Measurements from ENCODE around the gene TMEM170B. TPM values are rescaled to one million over a fixed set of nuclear protein-coding genes. Genes with fewer than 3 reads are reported as not detected.

Gene TMEM170B
- total RNA-seq, 4 donors from 2014 or later = 7.0 to 11.9 (median 8.8) TPM

- DNase-seq (ENCODE audit: low spot score) (no peak), ATAC-seq (ENCODE audit: low FRiP score) (no peak)
- no peak for TF ChIP-seq CTCF (IDR thresholded peaks at IDR 0.05)
Observed at GRCh38 chr6:11495565-11496145, 41.9 kb upstream of the TMEM170B start.

GRCh38 chr6:11496152-11497060, 41.1 kb upstream of the TMEM170B start:
- DNase-seq (ENCODE audit: low spot score) = no peak
- ATAC-seq (ENCODE audit: low FRiP score) = peak; percentile 80
- peak in 2 of 3 donors; percentile 84 to 96 for TF ChIP-seq CTCF (IDR thresholded peaks at IDR 0.05)

GRCh38 chr6:11497107-11497506, 40.4 kb upstream of the TMEM170B start:
- TF ChIP-seq CTCF (IDR thresholded peaks at IDR 0.05) = no peak
- DNase-seq (ENCODE audit: low spot score) (no peak), ATAC-seq (ENCODE audit: low FRiP score) (no peak)

- DNase-seq (ENCODE audit: low spot score) = no peak
- no peak for ATAC-seq (ENCODE audit: low FRiP score)
- no peak for TF ChIP-seq CTCF (IDR thresholded peaks at IDR 0.05)
Observed at GRCh38 chr6:11497881-11498280, 39.7 kb upstream of the TMEM170B start.

- no peak for TF ChIP-seq CTCF (IDR thresholded peaks at IDR 0.05)
- ATAC-seq (ENCODE audit: low FRiP score) = no peak
- DNase-seq (ENCODE audit: low spot score) = no peak
Observed at GRCh38 chr6:11500008-11500407, 37.5 kb upstream of the TMEM170B start.

GRCh38 chr6:11509471-11509870, 28.1 kb upstream of the TMEM170B start:
- ATAC-seq (ENCODE audit: low FRiP score) (no peak), DNase-seq (ENCODE audit: low spot score) (no peak)

More at GRCh38 chr6:11509471-11509870, 28.1 kb upstream of the TMEM170B start:
- TF ChIP-seq CTCF (IDR thresholded peaks at IDR 0.05) = no peak
